Caco-2 (cell line): ENCODE data around the gene CPB1. TPM values are rescaled to one million over a fixed set of nuclear protein-coding genes. Genes with fewer than 3 reads are reported as not detected.

ENCODE experiments used
- BruUV-seq: library from RNA; stranded (reverse); fragments of 400-500 nt; replicated peaks from 2 replicates; lab custom pipeline; 2021; lab: Mats Ljungman, UMichigan
- CTCF ChIA-PET: fragments of 300-600 bp; sonication (Branson Sonifier 250); formaldehyde crosslinking; loops from one replicate; lab custom pipeline; 2022; ENCODE audit warnings: antibody characterized with exemption; lab: Charles Lee
- POLR2A ChIA-PET: fragments of 300-600 bp; sonication (Branson Sonifier 250); formaldehyde crosslinking; loops from one replicate; lab custom pipeline; 2022; ENCODE audit warnings: antibody characterized with exemption; lab: Charles Lee
- DNase-seq, 2 experiments: peaks; one replicate each; pipeline versions ENCODE4 v3.0.0 to v3.0.0-alpha.2; 2020 to 2022
- H3K27me3 ChIP-seq: replicated peaks from 2 replicates; pipeline ENCODE4 v1.6.0; 2011; ENCODE audit warnings: low read length; ENCODE audit not compliant: control insufficient read depth, insufficient read depth
- H3K36me3 ChIP-seq: 2 replicates; pipeline ENCODE4 v1.5.1; 2011; ENCODE audit warnings: low read length; ENCODE audit not compliant: control insufficient read depth, insufficient read depth
- H3K4me1 ChIP-seq: fragments of 250-450 bp; sonication (Bioruptor Pico); 2 replicates; pipeline ENCODE4 v1.5.1; 2020; ENCODE audit warnings: mild to moderate bottlenecking
- H3K4me3 ChIP-seq: 2 replicates; pipeline ENCODE4 v1.5.1; 2011; ENCODE audit warnings: low read depth, mild to moderate bottlenecking, control low read depth, low read length
- H3K9me3 ChIP-seq: fragments of 250-450 bp; sonication (Bioruptor Pico); 2 replicates; pipeline ENCODE4 v1.5.1; 2020; ENCODE audit warnings: mild to moderate bottlenecking, moderate library complexity
- H3K27ac Mint-ChIP-seq: one replicate; pipeline ENCODE4 v1.8.0; 2022; ENCODE audit warnings: mixed read lengths; ENCODE audit not compliant: unreplicated experiment
- H3K27me3 Mint-ChIP-seq: one replicate; pipeline ENCODE4 v1.8.0; 2022; ENCODE audit warnings: mixed read lengths; ENCODE audit not compliant: insufficient read depth, unreplicated experiment
- H3K36me3 Mint-ChIP-seq: one replicate; pipeline ENCODE4 v1.8.0; 2022; ENCODE audit warnings: mild to moderate bottlenecking, mixed read lengths; ENCODE audit not compliant: insufficient read depth, unreplicated experiment
- H3K4me1 Mint-ChIP-seq: one replicate; pipeline ENCODE4 v1.8.0; 2022; ENCODE audit warnings: low read depth, mixed read lengths; ENCODE audit not compliant: unreplicated experiment
- H3K4me3 Mint-ChIP-seq: one replicate; pipeline ENCODE4 v1.8.0; 2022; ENCODE audit warnings: mild to moderate bottlenecking, moderate library complexity, mixed read lengths; ENCODE audit not compliant: unreplicated experiment
- H3K9me3 Mint-ChIP-seq: one replicate; pipeline ENCODE4 v1.8.0; 2022; ENCODE audit warnings: mixed read lengths; ENCODE audit not compliant: unreplicated experiment
- intact Hi-C: fragments of 100-400 bp; cut with micrococcal nuclease; formaldehyde crosslinking; loops from one replicate; pipeline ENCODE4 v1.10.0; 2022; ENCODE audit not compliant: unreplicated experiment
- total RNA-seq: library from RNA; stranded (reverse); gene quantifications from 2 replicates; pipeline ENCODE4 v1.2.3, GENCODE V29; 2022
- TF ChIP-seq, protein P1 (sequence below), 2 experiments: fragments of 200-600 bp in 1 of 2; IDR thresholded peaks; 1 replicate in 1 of 2; 2 replicates in 1 of 2; pipeline versions ENCODE4 v1.5.1 to v1.8.0; 2011 to 2022; ENCODE audit warnings: antibody characterized with exemption in 1 of 2, control low read depth in 1 of 2, inconsistent platforms in 1 of 2, low read depth in 1 of 2, low read length in 1 of 2, mild to moderate bottlenecking in 1 of 2, moderate library complexity in 1 of 2; ENCODE audit not compliant: insufficient read depth in 1 of 2, severe bottlenecking in 1 of 2, unreplicated experiment in 1 of 2

Gene CPB1
- total RNA-seq, 1 experiment from 2014 or later = not detected

DNA sequence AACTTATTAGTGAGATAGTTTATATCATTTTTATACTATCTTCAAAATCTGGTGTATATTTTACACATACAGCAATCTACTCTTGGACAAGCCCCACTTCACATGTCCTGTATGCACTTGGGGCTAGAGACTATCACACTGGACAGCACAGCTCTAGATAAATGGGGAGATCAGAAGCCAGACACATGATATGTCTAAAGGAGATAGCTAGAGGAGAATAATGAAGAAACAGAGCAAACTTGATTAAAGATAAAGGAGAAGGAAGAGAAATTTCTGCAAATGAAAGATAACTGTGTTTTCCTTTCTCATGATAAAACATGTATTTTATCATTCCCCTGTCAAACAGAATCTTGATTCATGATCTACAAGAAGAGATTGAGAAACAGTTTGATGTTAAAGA lies 50.5 kb downstream of the CPB1 start:
- Mint-ChIP-seq H3K27ac (no peak overlapping the region), H3K36me3 (no peaks in the 10 kb centered on the region), H3K4me1 (no peaks in the 10 kb centered on the region), H3K27me3 (peaks cover 17% of the 10 kb centered on the region), H3K9me3 (no peaks in the 10 kb centered on the region), H3K4me3 (no peak overlapping the region)
- H3K4me3 ChIP-seq = no peak overlapping the region
- TF ChIP-seq, protein P1, sequence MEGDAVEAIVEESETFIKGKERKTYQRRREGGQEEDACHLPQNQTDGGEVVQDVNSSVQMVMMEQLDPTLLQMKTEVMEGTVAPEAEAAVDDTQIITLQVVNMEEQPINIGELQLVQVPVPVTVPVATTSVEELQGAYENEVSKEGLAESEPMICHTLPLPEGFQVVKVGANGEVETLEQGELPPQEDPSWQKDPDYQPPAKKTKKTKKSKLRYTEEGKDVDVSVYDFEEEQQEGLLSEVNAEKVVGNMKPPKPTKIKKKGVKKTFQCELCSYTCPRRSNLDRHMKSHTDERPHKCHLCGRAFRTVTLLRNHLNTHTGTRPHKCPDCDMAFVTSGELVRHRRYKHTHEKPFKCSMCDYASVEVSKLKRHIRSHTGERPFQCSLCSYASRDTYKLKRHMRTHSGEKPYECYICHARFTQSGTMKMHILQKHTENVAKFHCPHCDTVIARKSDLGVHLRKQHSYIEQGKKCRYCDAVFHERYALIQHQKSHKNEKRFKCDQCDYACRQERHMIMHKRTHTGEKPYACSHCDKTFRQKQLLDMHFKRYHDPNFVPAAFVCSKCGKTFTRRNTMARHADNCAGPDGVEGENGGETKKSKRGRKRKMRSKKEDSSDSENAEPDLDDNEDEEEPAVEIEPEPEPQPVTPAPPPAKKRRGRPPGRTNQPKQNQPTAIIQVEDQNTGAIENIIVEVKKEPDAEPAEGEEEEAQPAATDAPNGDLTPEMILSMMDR (IDR thresholded peaks at IDR 0.05; ENCODE audit: insufficient read depth in 1 of 2, low read depth in 1 of 2, low read length in 1 of 2, severe bottlenecking in 1 of 2, unreplicated experiment in 1 of 2) = no peak
- CTCF ChIA-PET = no interaction called here
- H3K4me1 ChIP-seq = no peaks in the 10 kb centered on the region
- no peaks in the 10 kb centered on the region for H3K9me3 ChIP-seq
- no TSS peak for BruUV-seq
- H3K27me3 ChIP-seq = no peaks in the 10 kb centered on the region; the same call in 1 of the 2 replicates
- H3K36me3 ChIP-seq = no peaks in the 10 kb centered on the region
- DNase-seq = no peak
- POLR2A ChIA-PET = no interaction called here
- intact Hi-C loops = no loop called here

DNA sequence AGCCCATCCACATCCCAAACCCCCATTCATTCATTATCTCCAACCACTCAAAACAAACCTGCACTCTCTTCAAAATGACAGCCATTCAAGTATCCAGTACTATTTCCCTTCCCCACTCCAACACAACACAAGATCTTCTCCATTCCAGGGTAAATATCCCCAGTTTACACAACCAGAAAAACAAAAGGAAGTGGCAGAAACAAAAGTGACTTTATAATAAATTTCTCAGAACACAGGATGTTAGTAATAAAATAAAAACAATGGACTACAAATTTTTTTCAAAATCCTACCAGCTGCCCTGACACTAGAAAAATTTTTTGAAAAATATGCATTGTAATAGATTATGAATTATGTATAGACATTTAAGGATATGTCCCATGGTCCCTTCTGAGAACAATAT lies 51.6 kb downstream of the CPB1 start:
- Histone ChIP-seq H3K36me3 (no peaks in the 10 kb centered on the region), H3K4me1 (no peaks in the 10 kb centered on the region), H3K4me3 (no peak overlapping the region), H3K27me3 (no peaks in the 10 kb centered on the region), H3K9me3 (no peaks in the 10 kb centered on the region)
- POLR2A ChIA-PET = no interaction called here
- no TSS peak for BruUV-seq
- TF ChIP-seq, protein P1 (IDR thresholded peaks at IDR 0.05; ENCODE audit: insufficient read depth in 1 of 2, low read depth in 1 of 2, low read length in 1 of 2, severe bottlenecking in 1 of 2, unreplicated experiment in 1 of 2) = no peak
- Mint-ChIP-seq H3K27me3 (peaks cover 17% of the 10 kb centered on the region), H3K27ac (no peak overlapping the region), H3K9me3 (no peaks in the 10 kb centered on the region), H3K36me3 (no peaks in the 10 kb centered on the region), H3K4me1 (no peaks in the 10 kb centered on the region), H3K4me3 (no peak overlapping the region)
- intact Hi-C loops = no loop called here
- CTCF ChIA-PET = interaction anchor here (0.9 kb wide), 1 partner anchor 152 kb away, joined by 3 read pairs; no protein-coding TSS in a partner anchor
- DNase-seq = no peak

DNA sequence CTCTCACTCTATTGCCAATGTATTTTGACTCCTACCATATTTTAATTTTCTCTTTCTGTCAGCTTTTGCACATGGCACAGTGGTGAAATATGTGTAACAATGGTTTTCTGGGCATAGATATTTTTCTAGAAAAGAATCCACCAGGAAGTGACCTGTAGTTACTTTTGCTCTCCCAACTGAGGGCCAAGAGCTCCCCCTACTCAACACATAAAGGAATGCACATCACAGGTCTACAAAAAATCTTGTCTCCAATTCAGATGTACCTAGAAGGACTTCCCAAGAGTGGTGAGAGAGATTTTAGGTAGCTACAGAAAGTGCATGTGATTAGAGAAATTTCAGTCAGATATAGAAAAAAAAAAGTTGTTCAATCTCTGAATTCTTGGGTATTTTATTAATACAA lies 53.1 kb downstream of the CPB1 start:
- no peaks in the 10 kb centered on the region for H3K36me3 Mint-ChIP-seq
- no peaks in the 10 kb centered on the region for H3K27me3 ChIP-seq
- H3K9me3 ChIP-seq = no peaks in the 10 kb centered on the region
- intact Hi-C loops = loop anchor here (1.0 kb wide), 2 partner anchors 19 to 153 kb away; no protein-coding TSS in a partner anchor
- no peaks in the 10 kb centered on the region for H3K4me1 ChIP-seq
- no peaks in the 10 kb centered on the region for H3K4me1 Mint-ChIP-seq
- H3K4me3 Mint-ChIP-seq = no peak overlapping the region
- CTCF ChIA-PET = interaction anchor here (0.6 to 1.2 kb wide), 4 partner anchors 9 to 75 kb away, joined by 4 to 6 read pairs (median 6); no protein-coding TSS in a partner anchor
- H3K27ac Mint-ChIP-seq = no peak overlapping the region
- DNase-seq = peak in 1 of 2 experiments; percentile 19
- H3K4me3 ChIP-seq = no peak overlapping the region
- H3K9me3 Mint-ChIP-seq = no peaks in the 10 kb centered on the region
- H3K36me3 ChIP-seq = no peaks in the 10 kb centered on the region
- TF ChIP-seq, protein P1 (IDR thresholded peaks at IDR 0.05; ENCODE audit: insufficient read depth in 1 of 2, low read depth in 1 of 2, low read length in 1 of 2, severe bottlenecking in 1 of 2, unreplicated experiment in 1 of 2) = peak; percentile 52 to 55
- BruUV-seq = no TSS peak
- peaks cover 14% of the 10 kb centered on the region for H3K27me3 Mint-ChIP-seq
- POLR2A ChIA-PET = no interaction called here
